Measurements from ENCODE around the gene ZNF674. TPM values are rescaled to one million over a fixed set of nuclear protein-coding genes. Genes with fewer than 3 reads are reported as not detected.

Gene ZNF674
- total and polyA plus RNA-seq, 2 of the 4 experiments (the other 2 are of a cell fraction): 2.2 to 13.4 TPM

GRCh38 chrX:46574774-46575381, 29.7 kb upstream of the ZNF674 start:
- no peaks in the 10 kb centered on the region for H3K27me3 ChIP-seq (ENCODE audit: control insufficient read depth, insufficient read depth, low read length)
- H3K56ac ChIP-seq (ENCODE audit: extremely low read depth, insufficient read depth, low read length): no peak overlapping the region
- H3K9ac ChIP-seq (ENCODE audit: low read depth, low read length): no peak overlapping the region; the same call in 1 of the 2 replicates
- no TSS peak for BruUV-seq (replicated peaks)
- H3K4ac ChIP-seq (ENCODE audit: low read depth, low read length): 0 out of 2 replicates have a peak overlapping the region, but pooled peaks have one; percentile 16
- H2AFZ ChIP-seq (replicated peaks; ENCODE audit: low read length, poor library complexity): peak overlapping the region; percentile 76
- peak overlapping the region; percentile 83 for H3K4me2 ChIP-seq (ENCODE audit: low read depth, low read length)
- in situ Hi-C loops (cut with MboI; ENCODE audit: low sequenced_read_pairs): no loop called here
- TF ChIP-seq NFE2L2 (IDR thresholded peaks at IDR 0.05; ENCODE audit: low read depth, low read length) (no peak), FOS (IDR thresholded peaks at IDR 0.05; ENCODE audit: low read depth, low read length) (no peak), CEBPB (IDR thresholded peaks at IDR 0.05; ENCODE audit: low read depth, low read length) (no peak), USF2 (IDR thresholded peaks at IDR 0.05; ENCODE audit: low read depth, low read length) (no peak), BHLHE40 (IDR thresholded peaks at IDR 0.05; ENCODE audit: low read depth, low read length) (no peak), RCOR1 (IDR thresholded peaks at IDR 0.05; ENCODE audit: insufficient replicate concordance, low read length) (no peak), SMC3 (IDR thresholded peaks at IDR 0.05; ENCODE audit: low read depth, low read length) (no peak), RFX5 (IDR thresholded peaks at IDR 0.05; ENCODE audit: low read depth, low read length) (no peak), CTCF (conservative IDR thresholded peaks at IDR 0.05; ENCODE audit: low read depth, low read length) (no peak), CHD1 (IDR thresholded peaks at IDR 0.05; ENCODE audit: low read depth, low read length) (no peak), POLR2A (IDR thresholded peaks at IDR 0.05; ENCODE audit: low read depth, low read length) (no peak), MAFK (IDR thresholded peaks at IDR 0.05; ENCODE audit: low read depth, low read length) (no peak), MXI1 (IDR thresholded peaks at IDR 0.05; ENCODE audit: borderline replicate concordance, low read depth, low read length) (no peak), MAZ (IDR thresholded peaks at IDR 0.05; ENCODE audit: borderline replicate concordance, low read depth, low read length) (no peak), RAD21 (IDR thresholded peaks at IDR 0.05; ENCODE audit: low read length) (no peak), ELK1 (IDR thresholded peaks at IDR 0.05; ENCODE audit: borderline replicate concordance, low read depth, low read length) (no peak)
- H3K4me1 ChIP-seq (ENCODE audit: control insufficient read depth, insufficient read depth, low read length): peaks cover 2% of the 10 kb centered on the region; the same call in 1 of the 2 replicates
- no peak overlapping the region for H2BK5ac ChIP-seq (ENCODE audit: low read depth, low read length, poor library complexity, severe bottlenecking)
- DNase-seq: no peak
- no peak overlapping the region for H2AK9ac ChIP-seq (replicated peaks; ENCODE audit: low read depth, low read length, poor library complexity)
- H3K27ac ChIP-seq (ENCODE audit: insufficient read depth, low read length): no peak overlapping the region
- no peak overlapping the region for H3K18ac ChIP-seq (ENCODE audit: low read depth, low read length)
- no peak overlapping the region for H3K14ac ChIP-seq (replicated peaks; ENCODE audit: low read depth, low read length)
- intact Hi-C loops (cut with micrococcal nuclease): loop anchor here (5.0 kb wide), 2 partner anchors 107 to 222 kb away; no protein-coding TSS in a partner anchor
- H4K8ac ChIP-seq (ENCODE audit: low read depth in 2 of 2, low read length in 2 of 2): no peak overlapping the region
- no peak overlapping the region for H2BK120ac ChIP-seq (ENCODE audit: low read depth, low read length)
- WGBS, 2 experiments (ENCODE audit: extremely low coverage in 2 of 2, insufficient read length in 1 of 2): 37% methylated on average over 61 of the region's 90 CpGs; no CpG with 5 or more reads in 1 of the 2 experiments
- ChIA-PET CTCF (no interaction called here), POLR2A (ENCODE audit: unreplicated experiment) (no interaction called here)
- no peak for ATAC-seq (ENCODE audit: low read depth)
- H3K9me1 ChIP-seq (ENCODE audit: insufficient read depth, low read length): no peaks in the 10 kb centered on the region
- no peak overlapping the region for H4K5ac ChIP-seq (ENCODE audit: low read depth, low read length)
- H2BK15ac ChIP-seq (ENCODE audit: low read depth, low read length): no peak overlapping the region
- peak overlapping the region; percentile 2; the same call in 1 of the 2 replicates for H2AK5ac ChIP-seq (ENCODE audit: low read depth, low read length)
- H3K36me3 ChIP-seq (ENCODE audit: control insufficient read depth, insufficient read depth, low read length): no peaks in the 10 kb centered on the region
- no peak overlapping the region for H4K91ac ChIP-seq (ENCODE audit: insufficient read depth, low read depth, low read length)
- H3K23ac ChIP-seq (ENCODE audit: low read depth, low read length): no peak overlapping the region
- no peak overlapping the region for H2BK20ac ChIP-seq (ENCODE audit: low read depth, low read length)
- dilution Hi-C loops (cut with HindIII; ENCODE audit: low sequenced_read_pairs, unreplicated experiment): no loop called here
- H4K20me1 ChIP-seq (ENCODE audit: insufficient read depth, low read length): no peaks in the 10 kb centered on the region
- H3K79me1 ChIP-seq (ENCODE audit: low read depth in 1 of 2, low read length in 2 of 2): peaks cover 7 to 32% of the 10 kb centered on the region in 2 experiments; a peak in 2 of 4 replicates
- peak overlapping the region; percentile 55 for H3K4me3 ChIP-seq (ENCODE audit: insufficient read depth, low read depth, low read length)
- H3K9me3 ChIP-seq (ENCODE audit: control insufficient read depth, insufficient read depth, low read length): no peaks in the 10 kb centered on the region

Data from IMR-90 (cell line).